Endothelial cell of umbilical vein (primary cell): ENCODE data around the gene CDH2. TPM values are rescaled to one million over a fixed set of nuclear protein-coding genes. Genes with fewer than 3 reads are reported as not detected.

Experiments
- BruUV-seq: library from RNA; stranded (reverse); fragments of 400-500 nt; replicated peaks from 2 replicates; lab custom pipeline; 2021; lab: Mats Ljungman, UMichigan
- CTCF ChIA-PET: fragments of 300-600, 350-600 bp; sonication (Branson Sonifier 250); formaldehyde crosslinking; loops from one replicate; lab custom pipeline; 2021; ENCODE audit warnings: antibody characterized with exemption, inconsistent platforms; lab: Charles Lee
- POLR2A ChIA-PET: fragments of 300-600, 350-600 bp; sonication (Branson Sonifier 250); formaldehyde crosslinking; loops from one replicate; lab custom pipeline; 2021; ENCODE audit warnings: antibody characterized with exemption, inconsistent platforms; lab: Charles Lee
- DNase-seq: peaks from one replicate; pipeline ENCODE4 v3.0.0-alpha.2; 2011; ENCODE audit warnings: low read depth, low spot score
- FAIRE-seq: peaks from 2 replicates; lab custom pipeline; 2011; peaks lifted over from hg19 to GRCh38; lab: Jason Lieb, UNC
- H2AFZ ChIP-seq: 2 replicates; pipeline ENCODE4 v1.6.0; 2012; ENCODE audit warnings: low read depth, low read length, control low read depth, inconsistent platforms
- H3K27ac ChIP-seq: 2 replicates; pipeline ENCODE4 v1.5.1; 2011; ENCODE audit warnings: low read depth, mild to moderate bottlenecking, control low read depth, low read length, moderate library complexity; ENCODE audit not compliant: insufficient read depth
- H3K27me3 ChIP-seq, 2 experiments: 2 replicates each; pipeline versions ENCODE4 v1.6.0 to v1.6.1; 2011; ENCODE audit warnings: low read length in 2 of 2, mixed read lengths in 1 of 2; ENCODE audit not compliant: control insufficient read depth in 2 of 2, insufficient read depth in 2 of 2
- H3K36me3 ChIP-seq, 2 experiments: 2 replicates in 1 of 2; 3 replicates in 1 of 2; pipeline ENCODE4 v1.5.1; 2011; ENCODE audit warnings: low read length in 2 of 2, mild to moderate bottlenecking in 1 of 2, moderate library complexity in 1 of 2; ENCODE audit not compliant: control insufficient read depth in 2 of 2, insufficient read depth in 2 of 2; ENCODE audit errors: extremely low read depth in 1 of 2
- H3K4me1 ChIP-seq: 3 replicates; pipeline ENCODE4 v1.5.1; 2011; ENCODE audit warnings: mild to moderate bottlenecking, low read length; ENCODE audit not compliant: control insufficient read depth, insufficient read depth; ENCODE audit errors: extremely low read depth
- H3K4me2 ChIP-seq: 2 replicates; pipeline ENCODE4 v1.6.1; 2011; ENCODE audit warnings: low read length, control low read depth, mixed read lengths; ENCODE audit not compliant: insufficient read depth
- H3K4me3 ChIP-seq, 3 experiments: fragments of 200-600 bp in 1 of 3; sonication (generic), shearing (Covaris generic) in 1 of 3; replicated peaks in 1 of 3; 2 replicates each; pipeline ENCODE4 v1.5.1; 2011 to 2016; ENCODE audit warnings: control low read depth in 3 of 3, low read length in 3 of 3, mild to moderate bottlenecking in 2 of 3, inconsistent platforms in 1 of 3, low read depth in 1 of 3, moderate library complexity in 1 of 3; ENCODE audit not compliant: insufficient read depth in 1 of 3
- H3K79me2 ChIP-seq: 2 replicates; pipeline ENCODE4 v1.6.0; 2012; ENCODE audit warnings: low read length, inconsistent platforms; ENCODE audit not compliant: control insufficient read depth, insufficient read depth
- H3K9ac ChIP-seq: replicated peaks from 2 replicates; pipeline ENCODE3; 2011; ENCODE audit warnings: low read length, control low read depth; ENCODE audit not compliant: insufficient read depth; ENCODE audit errors: extremely low read depth
- H3K9me1 ChIP-seq: replicated peaks from 3 replicates; pipeline ENCODE4 v1.6.0; 2011; ENCODE audit warnings: mild to moderate bottlenecking, low read length; ENCODE audit not compliant: control insufficient read depth, insufficient read depth; ENCODE audit errors: extremely low read depth
- H3K9me3 ChIP-seq: replicated peaks from 2 replicates; pipeline ENCODE4 v1.5.1; 2012; ENCODE audit warnings: low read length, inconsistent platforms; ENCODE audit not compliant: control insufficient read depth, insufficient read depth
- H4K20me1 ChIP-seq: replicated peaks from 2 replicates; pipeline ENCODE3; 2011; ENCODE audit warnings: mild to moderate bottlenecking, low read length; ENCODE audit not compliant: control insufficient read depth, insufficient read depth; ENCODE audit errors: extremely low read depth
- CTCF ChIP-seq, 2 donors: IDR thresholded peaks; 1 replicate in 1 of 2; 2 replicates in 1 of 2; pipeline ENCODE4 v1.5.1; 2011; ENCODE audit warnings: low read length in 2 of 2, mild to moderate bottlenecking in 2 of 2, moderate library complexity in 2 of 2, control low read depth in 1 of 2, inconsistent platforms in 1 of 2, low read depth in 1 of 2; ENCODE audit not compliant: insufficient read depth in 1 of 2; ENCODE audit errors: extremely low read depth in 1 of 2
- EZH2 ChIP-seq: IDR thresholded peaks from 2 replicates; pipeline ENCODE4 v1.6.1; 2012; ENCODE audit warnings: borderline replicate concordance, low read depth, mild to moderate bottlenecking, moderate library complexity, low read length, inconsistent platforms; ENCODE audit not compliant: severe bottlenecking
- FOS ChIP-seq: IDR thresholded peaks from 2 replicates; pipeline ENCODE4 v1.6.1; 2011; ENCODE audit warnings: mild to moderate bottlenecking, low read length, moderate library complexity, borderline replicate concordance; ENCODE audit not compliant: insufficient read depth
- GATA2 ChIP-seq: IDR thresholded peaks from 2 replicates; pipeline ENCODE4 v1.7.0; 2011; ENCODE audit warnings: low read depth, mild to moderate bottlenecking, moderate library complexity, mixed read lengths, low read length; ENCODE audit not compliant: insufficient read length, insufficient read depth
- JUN ChIP-seq: IDR thresholded peaks from 2 replicates; pipeline ENCODE4 v1.6.1; 2011; ENCODE audit warnings: borderline replicate concordance, low read depth; ENCODE audit not compliant: insufficient read length, insufficient read depth
- MAX ChIP-seq: IDR thresholded peaks from 2 replicates; pipeline ENCODE4 v1.6.1; 2011; ENCODE audit not compliant: insufficient read depth, insufficient read length
- MYC ChIP-seq: IDR thresholded peaks from one replicate; pipeline ENCODE4 v1.6.1; 2011; ENCODE audit warnings: mild to moderate bottlenecking, low read depth, low read length
- POLR2A ChIP-seq: IDR thresholded peaks from 2 replicates; pipeline ENCODE4 v1.6.1; 2012; ENCODE audit warnings: low read depth, mild to moderate bottlenecking, control low read depth, low read length
- POLR2AphosphoS5 ChIP-seq: IDR thresholded peaks from 2 replicates; pipeline ENCODE4 v1.6.1; 2012; ENCODE audit warnings: low read depth, mild to moderate bottlenecking, control low read depth, low read length, moderate library complexity; ENCODE audit not compliant: insufficient read depth
- dilution Hi-C: fragments of 300-500 bp; cut with MboI; formaldehyde crosslinking; loops from one replicate; pipeline ENCODE4 v1.15.0; 2019; ENCODE audit warnings: low sequenced_read_pairs; ENCODE audit not compliant: extremely low pct_ligation_motif_present
- intact Hi-C: fragments of 100-400 bp; cut with micrococcal nuclease; formaldehyde crosslinking; loops from one replicate; pipeline ENCODE4 v1.10.0; 2022
- polyA plus RNA-seq, 4 experiments: library from polyadenylated mRNA; depleted of rRNA in 3 of 4; stranded (reverse) in 3 of 4; unstranded in 1 of 4; fragments of >200 nt; gene quantifications; 2 replicates each; pipeline versions ENCODE4 v1.2.1 to v1.2.3, GENCODE V29; 2011 to 2012; ENCODE audit warnings: missing spikeins in 1 of 4
- total RNA-seq: library from RNA; stranded (reverse); gene quantifications from 2 replicates; pipeline ENCODE4 v1.2.3, GENCODE V29; 2021

CDH2 gene
- total and polyA plus RNA-seq, 2 donors (not counting 3 experiments of a cell fraction or from before 2014, with no cell fraction given): 37.6 to 59.5 TPM

GRCh38 chr18:28208712-28209265, 31.9 kb upstream of the CDH2 start:
- H3K27me3 ChIP-seq: no peaks in the 10 kb centered on the region
- TF ChIP-seq POLR2AphosphoS5 (no peak), FOS (no peak), GATA2 (no peak)
- DNase-seq: no peak
- no peak overlapping the region for H3K27ac ChIP-seq
- H3K9me3 ChIP-seq: no peaks in the 10 kb centered on the region
- no peaks in the 10 kb centered on the region for H3K79me2 ChIP-seq
- peaks cover 14% of the 10 kb centered on the region for H3K4me1 ChIP-seq
- CTCF ChIA-PET: no interaction called here
- no peak for FAIRE-seq
- dilution Hi-C loops: no loop called here
- BruUV-seq: no TSS peak
- no peaks in the 10 kb centered on the region for H4K20me1 ChIP-seq
- H3K4me3 ChIP-seq: no peak overlapping the region
- H2AFZ ChIP-seq: peak overlapping the region; percentile 15
- H3K9ac ChIP-seq: no peak overlapping the region
- intact Hi-C loops: no loop called here
- H3K4me2 ChIP-seq: no peak overlapping the region
- no peaks in the 10 kb centered on the region for H3K9me1 ChIP-seq
- POLR2A ChIA-PET: no interaction called here
- no peaks in the 10 kb centered on the region for H3K36me3 ChIP-seq

GRCh38 chr18:28208268-28208667, 31.3 kb upstream of the CDH2 start:
- no peaks in the 10 kb centered on the region for H3K27me3 ChIP-seq
- no peaks in the 10 kb centered on the region for H3K36me3 ChIP-seq
- no peaks in the 10 kb centered on the region for H3K9me3 ChIP-seq
- no peaks in the 10 kb centered on the region for H4K20me1 ChIP-seq
- H3K4me3 ChIP-seq: no peak overlapping the region
- TF ChIP-seq GATA2 (no peak), MAX (no peak), POLR2A (no peak), POLR2AphosphoS5 (no peak), EZH2 (no peak), FOS (no peak), CTCF (IDR thresholded peaks at IDR 0.05; ENCODE audit: extremely low read depth in 1 of 2, insufficient read depth in 1 of 2, low read depth in 1 of 2, low read length in 2 of 2) (no peak), MYC (no peak), JUN (no peak)
- H3K4me1 ChIP-seq: peaks cover 16% of the 10 kb centered on the region
- H3K79me2 ChIP-seq: no peaks in the 10 kb centered on the region
- BruUV-seq: TSS peak; percentile 44
- H3K9ac ChIP-seq: no peak overlapping the region
- ChIA-PET POLR2A (no interaction called here), CTCF (no interaction called here)
- H2AFZ ChIP-seq: no peak overlapping the region
- no peak for DNase-seq
- dilution Hi-C loops: no loop called here
- no peak for FAIRE-seq
- no peaks in the 10 kb centered on the region for H3K9me1 ChIP-seq
- no peak overlapping the region for H3K4me2 ChIP-seq
- H3K27ac ChIP-seq: no peak overlapping the region
- intact Hi-C loops: no loop called here
